Posterior vena cava (tissue), 2 donors: Measurements from ENCODE around the gene PTMS. TPM values are rescaled to one million over a fixed set of nuclear protein-coding genes. Genes with fewer than 3 reads are reported as not detected.

ENCODE experiments used
- DNase-seq: peaks from one replicate; pipeline ENCODE4 v3.0.0-alpha.2; 2020; ENCODE audit warnings: low spot score
- intact Hi-C, 2 donors: fragments of 100-400 bp; cut with DNase I; formaldehyde crosslinking; loops; one replicate each; pipeline versions ENCODE4 v1.14.1 to v1.14.2; 2022 to 2023
- total RNA-seq, 2 donors: library from RNA; stranded (reverse); fragmentation: NEBNext Ultra II Directional; extraction: Animal tissue kit (Norgen Biotek cat#: 25700); gene quantifications; one replicate each; pipeline ENCODE4 v1.2.1, GENCODE V29; 2021
- donor health status: DM: yes; HTN: yes; CAD: no.
- donor health status: DM: yes; HTN: yes; CAD: no.

The PTMS gene
- total RNA-seq, 2 donors from 2014 or later, result 373 to 398 TPM

- intact Hi-C loops, result no loop called here
- no peak for DNase-seq
Measured at GRCh38 chr12:6782850-6783566, 16.8 kb downstream of the PTMS start.

- DNase-seq, result no peak
- intact Hi-C loops, result no loop called here
Measured at GRCh38 chr12:6783828-6784227, 17.7 kb downstream of the PTMS start.

DNA sequence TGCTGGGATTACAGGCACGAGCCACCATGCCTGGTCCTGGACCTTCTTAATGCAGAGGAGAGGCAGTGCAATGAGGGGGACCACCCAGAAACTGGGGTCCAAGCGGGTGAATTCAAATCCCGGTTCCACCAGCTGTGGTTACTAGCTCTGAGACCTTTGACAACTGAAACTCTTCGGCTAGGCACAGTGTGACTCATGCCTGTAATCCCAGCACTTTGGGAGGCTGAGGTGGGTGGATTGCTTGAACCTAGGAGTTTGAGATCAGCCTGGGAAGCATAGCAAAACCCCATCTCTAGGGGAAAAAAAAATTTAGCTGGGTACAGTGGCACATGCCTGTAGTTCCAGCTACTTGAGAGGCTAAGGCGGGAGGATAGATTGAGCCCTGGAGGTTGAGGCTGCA lies 18.1 kb downstream of the PTMS start:
- intact Hi-C loops, result no loop called here
- DNase-seq, result no peak

GRCh38 chr12:6784761-6785160 lies 18.6 kb downstream of the PTMS start:
- intact Hi-C loops, result no loop called here
- DNase-seq, result no peak

DNA sequence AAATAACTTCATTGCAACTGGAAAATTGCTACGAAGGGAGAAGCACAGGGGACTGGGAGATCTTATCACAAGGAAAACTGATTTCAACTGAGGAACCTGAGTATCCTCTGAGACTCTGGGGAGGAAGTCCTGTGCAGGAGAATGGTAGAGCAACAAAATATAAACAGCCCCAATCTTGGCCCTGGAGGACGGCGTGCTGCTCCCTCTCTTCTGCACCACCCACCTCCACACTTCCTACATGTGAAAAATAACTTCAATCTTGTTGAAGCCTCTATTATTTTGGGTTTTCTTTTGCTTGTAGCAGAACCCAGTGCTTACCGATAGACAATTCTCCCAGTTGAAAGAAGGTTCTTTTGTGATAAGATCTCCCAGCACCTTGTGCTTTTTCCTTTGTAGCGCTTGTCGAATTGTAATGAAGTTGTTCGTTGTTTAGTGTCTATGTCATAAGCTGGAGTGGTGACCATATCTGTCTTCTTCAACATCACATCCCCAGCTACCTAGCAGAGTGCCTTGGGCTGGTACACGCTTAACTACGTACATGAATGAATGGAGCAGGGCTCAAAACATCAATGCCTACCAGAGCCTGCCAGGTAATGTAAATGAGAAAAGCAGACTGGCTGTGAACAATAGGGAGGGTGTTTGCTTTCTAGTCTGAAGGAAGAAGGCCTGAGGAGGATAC lies 20.4 kb downstream of the PTMS start:
- no peak for DNase-seq
- intact Hi-C loops, result no loop called here

DNA sequence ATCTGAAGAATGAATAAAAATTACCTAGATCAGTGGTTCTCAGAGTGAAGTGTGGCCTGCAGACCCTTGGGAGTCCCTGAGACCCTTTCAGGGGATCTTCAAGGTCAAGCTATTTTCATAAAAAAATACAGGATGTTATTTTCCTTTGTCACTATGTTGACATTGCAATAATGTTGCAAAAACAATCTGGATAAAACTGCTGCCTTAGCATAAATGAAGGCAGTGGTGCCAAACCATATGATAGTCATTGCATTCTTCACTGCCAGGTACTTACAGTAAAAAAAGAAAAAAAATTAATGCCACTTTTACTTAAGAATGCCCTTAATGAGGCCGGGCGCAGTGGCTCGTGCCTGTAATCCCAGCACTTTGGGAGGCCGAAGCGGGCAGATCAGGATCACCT lies 21.1 kb downstream of the PTMS start:
- intact Hi-C loops, result no loop called here
- DNase-seq, result no peak

GRCh38 chr12:6788972-6789924 lies 23.1 kb downstream of the PTMS start, which contains the start of gene CD4:
Gene CD4 (plus strand): TSS chr12:6789528. CDS start chr12:6800139, 10,611 bp downstream.
- peak; percentile 92 for DNase-seq
- intact Hi-C loops, result no loop called here

DNA sequence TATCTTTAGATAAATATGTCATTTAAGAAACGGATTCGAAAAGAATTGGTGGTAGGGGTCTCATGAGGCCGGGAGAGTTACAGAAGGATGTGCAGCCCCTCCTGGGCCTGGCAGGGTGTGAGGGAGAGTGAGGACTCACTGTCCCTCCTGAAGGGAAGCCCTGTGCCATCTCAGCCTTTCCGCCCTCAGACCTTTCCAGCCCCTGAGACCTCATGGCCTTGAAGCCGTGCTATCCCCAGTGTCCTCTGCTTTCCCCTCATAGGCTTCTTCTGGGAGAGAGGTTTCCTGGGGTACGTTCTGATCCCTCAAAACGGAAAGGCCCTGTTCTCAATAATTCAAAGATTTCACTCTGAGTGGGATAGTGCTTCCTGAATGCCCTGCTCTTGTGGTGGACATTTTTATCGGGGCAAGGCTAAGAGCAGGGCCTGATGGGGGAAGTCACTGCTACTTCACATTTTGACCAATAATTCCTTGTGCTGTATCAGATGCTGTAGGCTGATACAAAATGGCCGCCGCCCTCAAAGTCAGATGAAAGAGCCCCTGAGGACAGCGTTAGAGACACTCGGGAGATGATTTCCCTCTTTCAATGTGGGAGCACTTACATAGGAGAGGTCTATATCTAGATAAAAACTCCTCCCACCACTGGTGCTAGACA lies 24.5 kb downstream of the PTMS start:
- intact Hi-C loops, result no loop called here
- DNase-seq, result no peak

- no peak for DNase-seq
- intact Hi-C loops, result no loop called here
Measured at GRCh38 chr12:6791931-6792520, 25.9 kb downstream of the PTMS start.

DNA sequence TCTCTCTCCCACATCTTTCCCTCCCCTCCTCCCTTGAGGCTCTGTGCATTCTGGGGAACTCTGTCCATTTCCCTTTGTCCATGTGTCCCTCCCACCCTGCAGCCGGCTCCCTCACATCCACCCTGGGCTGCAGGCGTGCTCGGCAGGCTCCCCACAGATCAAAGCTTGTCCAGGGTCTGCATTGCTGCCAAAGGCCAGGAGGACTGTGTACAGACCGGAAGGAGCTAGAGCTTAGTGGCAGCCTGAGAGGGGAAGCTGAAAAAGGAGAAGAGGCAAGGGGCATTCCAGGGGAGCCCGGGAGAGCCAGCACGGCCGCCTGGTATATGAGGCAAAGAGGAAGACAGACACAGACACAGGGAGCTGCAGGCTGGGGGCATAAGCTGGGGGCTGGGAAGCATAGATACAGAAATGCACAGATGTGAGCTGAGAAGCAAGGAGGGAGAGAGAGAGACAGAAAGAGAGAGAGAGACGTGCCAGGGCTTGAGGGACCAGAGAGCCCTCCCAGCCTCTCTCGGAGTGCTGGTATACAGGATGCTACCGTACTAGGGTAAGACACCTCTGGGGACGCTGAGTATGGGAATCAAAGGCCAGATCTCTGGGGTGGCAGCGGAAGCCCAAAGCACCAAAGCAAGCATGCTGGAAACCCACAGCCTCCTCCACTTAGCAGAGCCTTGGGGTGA lies 26.5 kb downstream of the PTMS start:
- intact Hi-C loops, result no loop called here
- no peak for DNase-seq

- intact Hi-C loops, result no loop called here
Measured at GRCh38 chr12:6795088-6795487, 28.9 kb downstream of the PTMS start.

DNA sequence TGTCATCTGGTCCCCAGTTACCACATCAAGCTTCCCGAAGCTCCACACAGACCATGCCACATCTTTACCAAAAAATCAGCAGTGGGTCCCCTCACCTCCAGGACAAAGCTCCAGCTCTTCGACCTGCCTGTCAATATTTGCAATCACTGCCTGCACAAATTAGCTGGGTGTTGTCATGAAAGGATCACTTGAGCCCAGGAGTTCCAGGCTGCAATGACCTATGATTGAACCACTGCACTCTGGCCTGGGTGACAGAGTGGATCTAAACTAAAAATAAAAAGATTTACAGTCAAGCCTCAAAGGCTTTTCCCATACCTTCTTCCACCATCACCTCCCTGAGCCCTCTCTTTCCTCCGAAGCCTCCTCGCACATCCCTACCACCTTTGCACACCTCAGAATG lies 30.4 kb downstream of the PTMS start:
- intact Hi-C loops, result no loop called here
- no peak for DNase-seq

More at GRCh38 chr12:6795088-6795487, 28.9 kb downstream of the PTMS start:
- DNase-seq, result no peak

DNA sequence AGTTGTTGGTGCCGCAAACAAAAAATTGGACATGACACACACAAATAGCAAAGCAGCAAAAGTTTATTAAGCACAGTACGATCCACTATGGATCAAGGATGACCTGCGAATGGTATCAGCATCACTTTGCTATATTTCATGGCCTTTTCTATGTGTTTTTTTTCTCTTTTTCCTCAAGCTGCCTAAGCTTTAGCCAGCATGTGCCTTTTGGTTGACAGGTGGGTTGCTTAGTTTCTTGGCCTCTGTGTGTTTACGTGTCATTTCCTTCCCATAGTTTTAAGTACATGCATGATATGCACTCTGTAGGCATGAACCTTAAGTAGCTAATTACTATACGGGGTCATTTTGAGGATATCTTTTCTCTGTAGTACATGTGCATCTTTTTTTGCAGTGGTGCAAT lies 33.0 kb downstream of the PTMS start:
- DNase-seq, result no peak
- intact Hi-C loops, result no loop called here

DNA sequence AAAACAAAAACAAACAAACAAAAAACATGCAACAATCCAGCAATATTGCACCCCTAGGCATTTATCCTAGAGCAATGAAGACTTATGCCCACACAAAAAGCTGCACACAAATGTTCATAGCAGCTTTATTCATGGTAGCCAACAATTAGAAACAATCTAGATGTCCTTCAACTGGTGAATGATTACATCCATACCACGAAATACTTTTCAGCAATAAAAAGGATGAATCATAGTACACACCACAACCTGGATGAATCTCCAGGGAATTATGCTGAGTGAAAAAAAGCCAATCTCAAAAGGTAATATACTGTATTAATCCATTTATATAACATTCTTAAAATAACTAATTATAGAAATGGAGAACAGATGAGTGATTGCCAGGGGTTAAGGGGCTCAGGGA lies 41.0 kb downstream of the PTMS start:
- DNase-seq, result no peak
- intact Hi-C loops, result no loop called here

- intact Hi-C loops, result no loop called here
- DNase-seq, result no peak
Measured at GRCh38 chr12:6809056-6809455, 42.9 kb downstream of the PTMS start.

DNA sequence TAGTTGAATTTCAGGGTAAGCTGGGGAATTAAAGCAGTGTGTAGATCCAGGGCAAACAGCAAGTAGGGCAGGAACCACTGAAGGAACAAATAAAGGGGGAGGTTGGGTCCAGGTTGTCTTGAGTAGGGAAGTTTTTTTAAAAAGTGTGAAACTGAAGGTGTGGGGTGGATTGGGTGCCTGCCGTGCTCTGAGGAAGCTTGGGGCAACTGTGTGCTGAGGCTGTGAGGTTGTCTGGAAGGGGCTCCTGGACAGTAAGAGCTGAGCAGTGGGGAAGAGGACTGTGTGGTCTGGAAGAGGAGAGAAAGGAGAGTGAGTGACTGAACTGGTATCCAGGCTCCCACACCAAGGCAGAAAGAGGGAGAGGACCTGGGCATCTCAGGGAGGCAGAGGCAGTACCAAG lies 44.6 kb downstream of the PTMS start:
- no peak for DNase-seq
- intact Hi-C loops, result no loop called here

DNA sequence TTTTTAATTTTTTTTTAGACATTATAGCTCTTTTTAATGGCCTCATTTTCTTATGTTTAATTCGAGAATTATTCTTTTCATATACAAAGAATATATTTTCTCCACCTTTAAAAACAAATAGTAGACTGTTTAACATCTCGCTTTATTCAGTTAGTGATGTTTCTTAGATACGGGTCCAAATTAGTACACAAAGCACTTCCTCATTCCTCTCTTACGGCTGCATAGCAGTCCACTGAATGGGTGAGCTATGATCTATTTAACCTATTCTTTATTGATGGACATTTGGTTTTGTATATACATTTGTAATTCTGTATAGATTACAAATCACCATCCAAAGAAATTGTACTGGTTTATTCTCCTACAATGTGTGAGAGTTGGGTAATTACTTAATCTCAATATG lies 47.2 kb downstream of the PTMS start:
- intact Hi-C loops, result no loop called here
- no peak for DNase-seq

GRCh38 chr12:6816598-6816997 lies 50.4 kb downstream of the PTMS start:
- intact Hi-C loops, result no loop called here
- no peak for DNase-seq

- DNase-seq, result no peak
- intact Hi-C loops, result no loop called here
Measured at GRCh38 chr12:6817098-6817497, 50.9 kb downstream of the PTMS start.
